Endothelial cell of umbilical vein (primary cell): ENCODE results near the gene HYLS1.
"Not testable (repeated sequence)": the region's sequence is repeated elsewhere in the genome, so short reads cannot be mapped to it uniquely, and the experiment has no call there.

ENCODE experiments used
- CTCF ChIP-seq, 2 donors: IDR thresholded peaks; 1 replicate in 1 of 2; 2 replicates in 1 of 2; pipeline ENCODE4 v1.5.1; 2011; ENCODE audit warnings: low read length in 2 of 2, mild to moderate bottlenecking in 2 of 2, moderate library complexity in 2 of 2, control low read depth in 1 of 2, inconsistent platforms in 1 of 2, low read depth in 1 of 2; ENCODE audit not compliant: insufficient read depth in 1 of 2; ENCODE audit errors: extremely low read depth in 1 of 2
- MAX ChIP-seq: IDR thresholded peaks from 2 replicates; pipeline ENCODE4 v1.6.1; 2011; ENCODE audit not compliant: insufficient read depth, insufficient read length
- POLR2A ChIP-seq: IDR thresholded peaks from 2 replicates; pipeline ENCODE4 v1.6.1; 2012; ENCODE audit warnings: low read depth, mild to moderate bottlenecking, control low read depth, low read length

DNA sequence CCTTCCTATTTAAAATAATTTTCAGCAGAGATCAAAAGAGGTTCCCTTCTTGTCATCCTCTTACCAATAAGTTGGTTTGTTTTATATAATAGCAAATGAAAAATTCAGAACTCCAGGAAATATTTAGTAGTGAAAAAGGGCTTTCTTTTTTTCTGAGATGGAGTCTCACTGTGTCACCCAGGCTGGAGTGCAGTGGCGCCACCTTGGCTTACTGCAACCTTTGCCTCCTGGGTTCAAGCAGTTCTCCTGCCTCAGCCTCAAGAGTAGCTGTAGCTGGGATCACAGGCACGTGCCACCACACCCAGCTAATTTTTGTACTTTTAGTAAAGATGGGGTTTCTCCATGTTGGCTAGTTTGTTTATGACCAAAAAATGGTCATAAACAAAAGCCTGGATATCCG, 27.1 kb downstream of the HYLS1 start:
- TF ChIP-seq CTCF (IDR thresholded peaks at IDR 0.05; ENCODE audit: extremely low read depth in 1 of 2, insufficient read depth in 1 of 2, low read depth in 1 of 2, low read length in 2 of 2); MAX; POLR2A: not testable (repeated sequence)
